ENCODE data around the gene SLC4A1AP.
"Not testable (repeated sequence)": the region's sequence is repeated elsewhere in the genome, so short reads cannot be mapped to it uniquely, and the experiment has no call there.

Gene SLC4A1AP

DNA sequence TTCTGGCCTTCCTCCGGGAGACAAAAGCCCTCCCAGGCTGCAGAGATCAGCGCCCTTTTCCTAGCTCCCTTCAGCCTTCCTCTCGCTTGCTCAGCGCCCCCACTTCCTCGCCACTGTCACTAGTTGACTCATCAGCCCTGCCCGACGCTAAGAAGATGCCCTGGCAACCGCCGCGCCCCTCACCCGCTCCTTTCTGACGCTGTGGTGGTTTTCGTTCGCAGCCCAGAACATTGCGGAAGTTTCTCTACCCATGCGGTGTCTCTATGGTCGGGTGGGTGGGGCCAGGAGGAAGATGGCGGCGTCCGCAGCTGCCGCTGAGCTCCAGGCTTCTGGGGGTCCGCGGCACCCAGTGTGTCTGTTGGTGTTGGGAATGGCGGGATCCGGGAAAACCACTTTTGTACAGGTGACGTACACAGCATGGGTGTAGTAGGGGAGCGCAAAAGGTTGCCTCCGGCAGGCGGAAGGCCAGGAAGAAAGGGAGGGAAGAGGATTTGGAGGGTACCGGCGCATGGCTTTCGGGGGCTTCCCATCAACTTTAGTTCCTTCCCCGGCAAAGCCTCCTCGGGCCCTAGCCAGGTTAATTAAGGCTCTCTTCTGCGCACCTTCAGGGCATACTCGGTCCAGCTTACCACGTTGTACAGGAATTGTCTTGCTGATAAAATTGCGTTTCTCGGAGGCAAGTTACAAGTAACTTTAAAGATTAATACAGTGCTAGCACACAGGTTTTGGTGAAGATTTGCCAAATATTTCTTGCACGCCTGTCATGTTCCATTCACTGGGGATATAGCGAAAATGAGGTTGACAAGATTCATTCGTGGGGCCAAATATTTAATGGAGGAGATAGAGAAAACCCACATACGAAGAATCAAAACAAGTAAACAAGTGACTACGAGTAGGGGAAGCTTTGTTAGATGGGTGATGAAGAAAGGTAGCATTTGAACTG, 34.7 kb upstream of the SLC4A1AP start, which contains the start of the genes CCDC121 and GPN1:
CCDC121 (minus strand) TSS at position 246 of the 943 bp plus-strand sequence. CDS start 1,213 bp downstream, outside the sequence.
GPN1 (plus strand) TSS at position 284 of the 943 bp plus-strand sequence; CDS start at position 293, 9 bp downstream.
- Histone ChIP-seq H3K9ac (ENCODE audit: low read length in 2 of 2) (peak within 1 kb of the TSS; percentile 86 to 95), H3K9me3 (ENCODE audit: control insufficient read depth in 2 of 2, low read length in 2 of 2) (no peaks in the 10 kb centered on the region), H3K4me1 (ENCODE audit: control insufficient read depth, insufficient read depth, low read length) (peaks cover 13% of the 10 kb centered on the region), H3K36me3 (ENCODE audit: control insufficient read depth in 2 of 2, insufficient read depth in 2 of 2, low read length in 2 of 2) (peaks cover 14 to 21% of the 10 kb centered on the region in 2 donors), H3K27me3 (ENCODE audit: control insufficient read depth in 1 of 2, insufficient read depth in 2 of 2, low read length in 2 of 2) (no peaks in the 10 kb centered on the region), H3K27ac (ENCODE audit: low read length) (peak within 1 kb of the TSS; percentile 58), H3K4me3 (ENCODE audit: low read length in 2 of 2) (peak within 1 kb of the TSS; percentile 96 to 97)

DNA sequence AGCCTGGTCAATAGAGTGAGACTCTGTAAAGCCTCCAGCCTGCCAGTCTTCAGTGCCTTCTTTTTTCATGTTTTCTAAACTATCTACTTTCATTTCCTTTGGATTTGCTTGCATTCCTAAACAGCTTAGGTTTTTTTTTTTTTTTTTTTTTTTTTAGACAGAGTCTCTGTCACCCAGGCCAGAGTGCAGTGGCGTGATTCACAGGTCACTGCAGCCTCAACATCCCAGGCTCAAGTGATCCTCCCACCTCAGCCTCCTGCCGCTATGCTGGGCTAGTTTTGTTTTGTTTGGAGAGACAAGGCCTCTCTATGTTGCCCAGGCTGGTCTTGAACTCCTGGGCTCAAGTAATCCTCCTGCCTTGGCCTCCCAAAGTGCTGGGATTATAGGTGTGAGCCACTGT, 33.4 kb upstream of the SLC4A1AP start:
- Histone ChIP-seq H3K36me3 (ENCODE audit: control insufficient read depth in 2 of 2, insufficient read depth in 2 of 2, low read length in 2 of 2) (peaks cover 24 to 32% of the 10 kb centered on the region in 2 donors), H3K4me1 (ENCODE audit: control insufficient read depth, insufficient read depth, low read length) (peaks cover 13% of the 10 kb centered on the region)
- H3K27me3 ChIP-seq (ENCODE audit: control insufficient read depth in 1 of 2, insufficient read depth in 2 of 2, low read length in 2 of 2); H3K9ac ChIP-seq (ENCODE audit: low read length in 2 of 2); H3K4me3 ChIP-seq (ENCODE audit: low read length in 2 of 2); H3K27ac ChIP-seq (ENCODE audit: low read length); H3K9me3 ChIP-seq (ENCODE audit: control insufficient read depth in 2 of 2, low read length in 2 of 2): not testable (repeated sequence)

DNA sequence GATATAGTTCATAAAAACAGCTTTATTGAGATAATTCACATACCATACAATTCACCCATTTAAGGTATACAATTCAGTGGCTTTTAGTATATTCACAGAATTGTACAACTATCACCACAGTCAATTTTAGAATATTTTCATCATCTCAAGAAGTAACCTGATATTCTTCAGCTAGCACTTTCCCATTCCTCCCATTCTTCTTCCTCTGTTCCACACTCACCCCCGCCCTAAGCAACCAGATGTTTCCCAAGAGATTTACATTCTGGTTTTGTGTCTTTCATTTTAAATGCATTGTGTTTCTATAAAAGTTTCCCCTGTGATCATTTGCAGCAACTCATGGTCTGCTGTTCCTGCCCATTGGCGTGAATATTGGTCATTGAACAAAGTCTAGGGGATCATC, 29.4 kb upstream of the SLC4A1AP start:
- Histone ChIP-seq H3K36me3 (ENCODE audit: control insufficient read depth in 2 of 2, insufficient read depth in 2 of 2, low read length in 2 of 2) (peaks cover 43 to 53% of the 10 kb centered on the region in 2 donors), H3K9me3 (ENCODE audit: control insufficient read depth in 2 of 2, low read length in 2 of 2) (no peaks in the 10 kb centered on the region), H3K27ac (ENCODE audit: low read length) (no peak overlapping the region), H3K4me1 (ENCODE audit: control insufficient read depth, insufficient read depth, low read length) (peaks cover 6% of the 10 kb centered on the region), H3K4me3 (ENCODE audit: low read length in 2 of 2) (no peak overlapping the region), H3K27me3 (ENCODE audit: control insufficient read depth in 1 of 2, insufficient read depth in 2 of 2, low read length in 2 of 2) (no peaks in the 10 kb centered on the region), H3K9ac (ENCODE audit: low read length in 2 of 2) (no peak overlapping the region)

DNA sequence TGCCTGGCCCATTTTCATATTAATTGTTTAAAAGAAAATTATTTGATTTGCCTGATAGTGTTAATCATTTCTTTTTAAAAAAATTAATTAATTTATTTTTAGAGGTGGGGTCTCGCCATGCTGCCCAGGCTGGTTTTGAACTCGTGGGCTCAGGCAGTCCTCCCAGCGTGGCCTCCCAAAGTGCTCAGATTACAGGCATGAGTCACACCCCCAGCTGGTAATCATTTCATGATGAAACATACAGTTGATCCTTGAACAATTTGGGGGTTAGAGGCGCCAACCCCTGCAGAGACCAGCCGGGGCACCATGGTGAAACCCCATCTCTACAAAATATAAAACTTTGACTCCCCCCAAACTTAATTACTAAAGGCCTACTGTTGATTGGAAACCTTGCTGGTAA, 26.9 kb upstream of the SLC4A1AP start:
- Histone ChIP-seq H3K27me3 (ENCODE audit: control insufficient read depth in 1 of 2, insufficient read depth in 2 of 2, low read length in 2 of 2) (no peaks in the 10 kb centered on the region), H3K9ac (ENCODE audit: low read length in 2 of 2) (no peak overlapping the region), H3K4me1 (ENCODE audit: control insufficient read depth, insufficient read depth, low read length) (no peaks in the 10 kb centered on the region), H3K27ac (ENCODE audit: low read length) (no peak overlapping the region), H3K4me3 (ENCODE audit: low read length in 2 of 2) (no peak overlapping the region), H3K36me3 (ENCODE audit: control insufficient read depth in 2 of 2, insufficient read depth in 2 of 2, low read length in 2 of 2) (peaks cover 53 to 61% of the 10 kb centered on the region in 2 donors), H3K9me3 (ENCODE audit: control insufficient read depth in 2 of 2, low read length in 2 of 2) (no peaks in the 10 kb centered on the region)

DNA sequence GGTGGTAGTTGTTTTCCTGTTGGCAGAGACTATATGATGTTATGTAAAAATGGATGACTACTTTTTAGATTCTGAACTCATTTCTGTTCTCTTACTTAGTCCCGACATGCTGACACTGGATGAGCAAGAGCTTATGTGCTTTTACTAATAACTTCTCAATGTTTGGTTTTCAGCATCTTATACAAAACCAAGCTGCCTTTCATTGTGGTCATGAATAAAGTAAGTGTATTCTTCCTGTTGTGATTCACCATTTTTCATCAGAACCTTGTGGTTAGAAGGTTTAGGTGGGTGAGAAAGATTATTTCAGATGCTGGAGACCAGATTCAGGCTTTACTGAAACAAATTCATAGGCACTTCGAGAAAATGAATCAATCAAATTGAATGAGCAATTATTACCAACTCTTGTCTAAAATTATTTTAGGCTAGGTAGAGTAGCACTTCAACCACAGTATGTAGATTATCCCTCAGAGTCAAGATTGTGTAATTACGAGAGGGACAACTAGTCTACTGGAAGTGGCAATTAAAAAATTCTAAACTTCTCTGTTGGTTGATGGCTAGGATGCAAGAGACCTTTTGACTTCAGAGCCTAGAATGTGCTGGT, 25.6 kb upstream of the SLC4A1AP start:
- no peak overlapping the region for H3K9ac ChIP-seq (ENCODE audit: low read length in 2 of 2)
- H3K4me1 ChIP-seq (ENCODE audit: control insufficient read depth, insufficient read depth, low read length) = no peaks in the 10 kb centered on the region
- no peaks in the 10 kb centered on the region for H3K9me3 ChIP-seq (ENCODE audit: control insufficient read depth in 2 of 2, low read length in 2 of 2)
- no peak overlapping the region for H3K4me3 ChIP-seq (ENCODE audit: low read length in 2 of 2)
- H3K27me3 ChIP-seq (ENCODE audit: control insufficient read depth in 1 of 2, insufficient read depth in 2 of 2, low read length in 2 of 2) = no peaks in the 10 kb centered on the region
- H3K27ac ChIP-seq (ENCODE audit: low read length) = no peak overlapping the region
- peaks cover 54 to 57% of the 10 kb centered on the region in 2 donors for H3K36me3 ChIP-seq (ENCODE audit: control insufficient read depth in 2 of 2, insufficient read depth in 2 of 2, low read length in 2 of 2)

DNA sequence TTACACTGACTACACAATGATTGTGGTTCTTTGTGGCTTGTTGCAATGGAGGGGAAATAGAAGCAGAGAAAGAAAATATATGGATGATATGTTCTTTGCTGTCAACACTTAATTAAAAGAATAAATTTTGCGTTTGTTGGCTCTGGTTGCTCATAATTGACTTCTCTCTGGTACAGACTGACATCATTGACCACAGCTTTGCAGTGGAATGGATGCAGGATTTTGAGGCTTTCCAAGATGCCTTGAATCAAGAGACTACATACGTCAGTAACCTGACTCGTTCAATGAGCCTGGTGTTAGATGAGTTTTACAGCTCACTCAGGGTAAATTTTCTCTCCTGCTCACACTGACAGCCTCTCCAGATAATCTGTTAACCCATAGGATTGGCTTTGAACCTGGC, 25.0 kb upstream of the SLC4A1AP start:
- Histone ChIP-seq H3K4me3 (ENCODE audit: low read length in 2 of 2) (no peak overlapping the region), H3K36me3 (ENCODE audit: control insufficient read depth in 2 of 2, insufficient read depth in 2 of 2, low read length in 2 of 2) (peaks cover 54 to 56% of the 10 kb centered on the region in 2 donors), H3K4me1 (ENCODE audit: control insufficient read depth, insufficient read depth, low read length) (no peaks in the 10 kb centered on the region), H3K27ac (ENCODE audit: low read length) (no peak overlapping the region), H3K9ac (ENCODE audit: low read length in 2 of 2) (no peak overlapping the region), H3K27me3 (ENCODE audit: control insufficient read depth in 1 of 2, insufficient read depth in 2 of 2, low read length in 2 of 2) (no peaks in the 10 kb centered on the region), H3K9me3 (ENCODE audit: control insufficient read depth in 2 of 2, low read length in 2 of 2) (no peaks in the 10 kb centered on the region)

DNA sequence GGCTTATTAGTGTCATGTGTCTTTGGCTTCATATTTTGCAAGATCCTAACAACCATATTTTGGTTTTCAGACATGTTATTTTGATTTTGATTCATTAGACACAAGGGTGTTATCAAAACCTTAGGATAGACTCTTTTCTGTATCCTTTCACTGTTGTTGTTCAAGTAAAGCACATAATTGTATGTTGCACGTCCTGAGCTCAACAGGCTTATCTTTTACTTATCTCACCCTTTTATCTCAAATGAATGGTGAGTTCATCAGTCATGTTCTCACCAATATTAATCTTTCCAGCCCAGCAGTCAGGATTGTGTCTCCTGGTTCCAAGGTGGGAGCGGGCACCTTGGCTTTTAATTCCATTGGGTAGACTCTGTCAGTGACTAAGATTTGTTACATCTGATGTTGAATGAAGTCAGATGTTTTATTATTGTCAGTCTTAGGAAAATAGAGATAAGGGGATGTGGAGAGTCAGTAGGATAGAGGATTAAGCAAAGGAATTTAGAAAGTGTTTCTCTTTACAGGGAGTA, 22.9 kb upstream of the SLC4A1AP start:
- Histone ChIP-seq H3K9ac (ENCODE audit: low read length in 2 of 2) (no peak overlapping the region), H3K27me3 (ENCODE audit: control insufficient read depth in 1 of 2, insufficient read depth in 2 of 2, low read length in 2 of 2) (no peaks in the 10 kb centered on the region)

DNA sequence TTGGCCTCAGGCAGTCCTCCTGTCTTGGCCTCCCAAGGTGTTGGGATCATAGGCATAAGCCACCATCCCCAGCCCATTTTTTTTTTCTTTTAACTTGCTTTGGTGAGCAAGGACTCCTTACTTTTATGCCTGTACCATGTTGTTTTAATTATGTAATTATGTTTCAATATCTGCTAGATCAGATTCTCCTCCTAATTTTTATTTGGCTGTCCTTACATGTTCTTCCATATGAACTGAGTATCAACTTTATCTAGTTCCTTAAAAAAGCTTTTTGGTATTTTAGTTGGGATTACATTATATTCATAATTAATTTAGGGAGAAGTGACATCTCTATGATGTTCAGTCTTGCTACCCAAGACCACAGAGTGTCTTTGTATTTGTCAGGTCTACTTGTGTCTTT, 18.5 kb upstream of the SLC4A1AP start:
- Histone ChIP-seq H3K27me3 (ENCODE audit: control insufficient read depth in 1 of 2, insufficient read depth in 2 of 2, low read length in 2 of 2) (no peaks in the 10 kb centered on the region), H3K4me3 (ENCODE audit: low read length in 2 of 2) (no peak overlapping the region), H3K27ac (ENCODE audit: low read length) (no peak overlapping the region), H3K9ac (ENCODE audit: low read length in 2 of 2) (no peak overlapping the region), H3K36me3 (ENCODE audit: control insufficient read depth in 2 of 2, insufficient read depth in 2 of 2, low read length in 2 of 2) (peaks cover 39 to 43% of the 10 kb centered on the region in 2 donors), H3K9me3 (ENCODE audit: control insufficient read depth in 2 of 2, low read length in 2 of 2) (no peaks in the 10 kb centered on the region), H3K4me1 (ENCODE audit: control insufficient read depth, insufficient read depth, low read length) (no peaks in the 10 kb centered on the region)

More for the DNA sequence above, 22.9 kb upstream of the SLC4A1AP start:
- Histone ChIP-seq H3K27ac (ENCODE audit: low read length) (no peak overlapping the region), H3K9me3 (ENCODE audit: control insufficient read depth in 2 of 2, low read length in 2 of 2) (no peaks in the 10 kb centered on the region), H3K36me3 (ENCODE audit: control insufficient read depth in 2 of 2, insufficient read depth in 2 of 2, low read length in 2 of 2) (peaks cover 43 to 44% of the 10 kb centered on the region in 2 donors), H3K4me1 (ENCODE audit: control insufficient read depth, insufficient read depth, low read length) (no peaks in the 10 kb centered on the region), H3K4me3 (ENCODE audit: low read length in 2 of 2) (no peak overlapping the region)

DNA sequence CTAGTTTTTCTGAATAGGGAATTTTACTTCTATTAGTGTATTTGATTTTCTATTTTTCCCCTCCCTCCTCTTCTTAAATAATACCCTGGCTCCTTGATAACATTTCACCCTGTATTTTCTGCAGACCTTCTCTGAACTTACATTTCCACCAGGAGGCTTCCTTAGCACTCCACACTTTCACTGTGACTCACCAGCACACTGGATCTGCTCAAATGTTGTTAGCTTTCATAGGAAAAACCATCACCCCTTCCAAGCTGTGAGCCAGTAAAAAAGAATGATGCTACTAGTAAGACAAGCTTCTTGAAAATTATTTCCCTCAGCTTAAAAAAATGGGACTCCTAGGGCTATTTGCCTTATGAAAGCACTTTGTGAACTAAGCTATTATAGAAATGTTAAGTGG, 16.4 kb upstream of the SLC4A1AP start:
- Histone ChIP-seq H3K9ac (ENCODE audit: low read length in 2 of 2) (no peak overlapping the region), H3K36me3 (ENCODE audit: control insufficient read depth in 2 of 2, insufficient read depth in 2 of 2, low read length in 2 of 2) (peaks cover 30 to 33% of the 10 kb centered on the region in 2 donors), H3K4me1 (ENCODE audit: control insufficient read depth, insufficient read depth, low read length) (no peaks in the 10 kb centered on the region), H3K4me3 (ENCODE audit: low read length in 2 of 2) (no peak overlapping the region), H3K27ac (ENCODE audit: low read length) (no peak overlapping the region), H3K9me3 (ENCODE audit: control insufficient read depth in 2 of 2, low read length in 2 of 2) (no peaks in the 10 kb centered on the region), H3K27me3 (ENCODE audit: control insufficient read depth in 1 of 2, insufficient read depth in 2 of 2, low read length in 2 of 2) (no peaks in the 10 kb centered on the region)

DNA sequence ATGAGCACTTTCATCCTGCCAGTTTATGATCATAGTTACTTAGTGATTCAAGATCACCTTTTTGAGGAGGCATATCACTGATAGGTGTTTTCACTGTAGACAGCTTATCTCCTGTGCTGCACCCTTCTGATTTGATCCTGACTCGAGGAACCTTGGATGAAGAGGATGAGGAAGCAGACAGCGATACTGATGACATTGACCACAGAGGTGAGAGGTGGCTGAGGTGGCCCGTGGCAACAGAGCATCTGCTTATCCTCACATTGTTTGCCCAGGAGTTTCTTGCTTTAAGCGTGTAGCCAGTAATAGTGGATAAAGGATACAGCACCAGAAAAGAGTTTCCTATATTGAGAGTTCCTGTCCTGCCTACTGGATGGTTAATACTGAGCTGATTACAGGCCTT, 16.0 kb upstream of the SLC4A1AP start:
- Histone ChIP-seq H3K36me3 (ENCODE audit: control insufficient read depth in 2 of 2, insufficient read depth in 2 of 2, low read length in 2 of 2) (peaks cover 34 to 37% of the 10 kb centered on the region in 2 donors), H3K9ac (ENCODE audit: low read length in 2 of 2) (no peak overlapping the region), H3K27ac (ENCODE audit: low read length) (no peak overlapping the region), H3K27me3 (ENCODE audit: control insufficient read depth in 1 of 2, insufficient read depth in 2 of 2, low read length in 2 of 2) (no peaks in the 10 kb centered on the region), H3K9me3 (ENCODE audit: control insufficient read depth in 2 of 2, low read length in 2 of 2) (no peaks in the 10 kb centered on the region), H3K4me1 (ENCODE audit: control insufficient read depth, insufficient read depth, low read length) (no peaks in the 10 kb centered on the region), H3K4me3 (ENCODE audit: low read length in 2 of 2) (no peak overlapping the region)
